ENCODE data around the gene NAE1.

NAE1 gene

DNA sequence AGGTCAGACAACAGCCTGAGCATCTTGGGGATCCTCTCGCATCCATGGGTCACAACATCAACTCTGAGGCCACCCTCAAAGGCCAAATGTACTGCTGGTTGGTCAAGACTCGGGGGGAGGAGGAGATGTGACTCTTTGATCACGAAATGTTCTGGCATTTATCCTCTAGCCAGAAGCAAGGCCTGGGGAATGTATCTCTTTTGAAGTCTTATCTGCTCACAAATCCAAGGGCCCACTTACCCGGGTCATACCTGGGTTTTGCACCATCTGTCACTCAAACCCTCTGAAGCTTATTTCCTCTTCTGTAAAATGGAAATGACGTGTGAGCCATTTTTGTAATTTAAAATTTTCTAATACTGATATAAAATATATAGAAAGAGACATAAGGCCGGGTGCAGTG lies 26.7 kb upstream of the NAE1 start:
- Histone ChIP-seq H3K4me3 (ENCODE audit: low read depth, low read length, poor library complexity, severe bottlenecking) (no peak overlapping the region), H2AFZ (ENCODE audit: low read length) (no peak overlapping the region), H3K27me3 (ENCODE audit: insufficient read depth, low read length) (no peaks in the 10 kb centered on the region), H3K4me1 (ENCODE audit: insufficient read depth, low read length, severe bottlenecking) (no peaks in the 10 kb centered on the region), H3K4me2 (ENCODE audit: low read length) (no peak overlapping the region), H3K9ac (ENCODE audit: low read length) (no peak overlapping the region), H3K79me2 (ENCODE audit: insufficient read depth, low read length) (no peaks in the 10 kb centered on the region), H4K20me1 (ENCODE audit: insufficient read depth, low read length) (no peaks in the 10 kb centered on the region), H3K9me3 (ENCODE audit: low read length) (no peaks in the 10 kb centered on the region), H3K9me2 (ENCODE audit: low read depth, low read length) (no peaks in the 10 kb centered on the region), H3F3A (ENCODE audit: insufficient read depth, low read length) (no peaks in the 10 kb centered on the region), H3K27ac (ENCODE audit: low read depth, low read length, poor library complexity, severe bottlenecking) (no peak overlapping the region), H3K36me3 (ENCODE audit: insufficient read depth, low read length) (no peaks in the 10 kb centered on the region)
- TF ChIP-seq EZH2 (IDR thresholded peaks at IDR 0.05; ENCODE audit: borderline replicate concordance, low read length): no peak
- TF ChIP-seq, protein P1, sequence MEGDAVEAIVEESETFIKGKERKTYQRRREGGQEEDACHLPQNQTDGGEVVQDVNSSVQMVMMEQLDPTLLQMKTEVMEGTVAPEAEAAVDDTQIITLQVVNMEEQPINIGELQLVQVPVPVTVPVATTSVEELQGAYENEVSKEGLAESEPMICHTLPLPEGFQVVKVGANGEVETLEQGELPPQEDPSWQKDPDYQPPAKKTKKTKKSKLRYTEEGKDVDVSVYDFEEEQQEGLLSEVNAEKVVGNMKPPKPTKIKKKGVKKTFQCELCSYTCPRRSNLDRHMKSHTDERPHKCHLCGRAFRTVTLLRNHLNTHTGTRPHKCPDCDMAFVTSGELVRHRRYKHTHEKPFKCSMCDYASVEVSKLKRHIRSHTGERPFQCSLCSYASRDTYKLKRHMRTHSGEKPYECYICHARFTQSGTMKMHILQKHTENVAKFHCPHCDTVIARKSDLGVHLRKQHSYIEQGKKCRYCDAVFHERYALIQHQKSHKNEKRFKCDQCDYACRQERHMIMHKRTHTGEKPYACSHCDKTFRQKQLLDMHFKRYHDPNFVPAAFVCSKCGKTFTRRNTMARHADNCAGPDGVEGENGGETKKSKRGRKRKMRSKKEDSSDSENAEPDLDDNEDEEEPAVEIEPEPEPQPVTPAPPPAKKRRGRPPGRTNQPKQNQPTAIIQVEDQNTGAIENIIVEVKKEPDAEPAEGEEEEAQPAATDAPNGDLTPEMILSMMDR (IDR thresholded peaks at IDR 0.05; ENCODE audit: low read length): no peak

- Histone ChIP-seq H3K4me1 (ENCODE audit: insufficient read depth, low read length, severe bottlenecking) (no peaks in the 10 kb centered on the region), H3K79me2 (ENCODE audit: insufficient read depth, low read length) (no peaks in the 10 kb centered on the region), H2AFZ (ENCODE audit: low read length) (no peak overlapping the region), H3K36me3 (ENCODE audit: insufficient read depth, low read length) (no peaks in the 10 kb centered on the region), H3K4me2 (ENCODE audit: low read length) (no peak overlapping the region), H3K4me3 (ENCODE audit: low read depth, low read length, poor library complexity, severe bottlenecking) (no peak overlapping the region), H4K20me1 (ENCODE audit: insufficient read depth, low read length) (no peaks in the 10 kb centered on the region), H3K9me2 (ENCODE audit: low read depth, low read length) (no peaks in the 10 kb centered on the region), H3K9me3 (ENCODE audit: low read length) (no peaks in the 10 kb centered on the region), H3K27ac (ENCODE audit: low read depth, low read length, poor library complexity, severe bottlenecking) (no peak overlapping the region), H3K9ac (ENCODE audit: low read length) (no peak overlapping the region), H3K27me3 (ENCODE audit: insufficient read depth, low read length) (no peaks in the 10 kb centered on the region), H3F3A (ENCODE audit: insufficient read depth, low read length) (no peaks in the 10 kb centered on the region)
- no peak for TF ChIP-seq EZH2 (IDR thresholded peaks at IDR 0.05; ENCODE audit: borderline replicate concordance, low read length)
- TF ChIP-seq, protein P1 (IDR thresholded peaks at IDR 0.05; ENCODE audit: low read length): no peak
These were observed 26.0 kb upstream of the NAE1 start for GRCh38 chr16:66856801-66857200.

GRCh38 chr16:66856184-66856730 lies 25.5 kb upstream of the NAE1 start:
- no peaks in the 10 kb centered on the region for H3K36me3 ChIP-seq (ENCODE audit: insufficient read depth, low read length)
- H3K4me2 ChIP-seq (ENCODE audit: low read length): no peak overlapping the region
- no peaks in the 10 kb centered on the region for H3K4me1 ChIP-seq (ENCODE audit: insufficient read depth, low read length, severe bottlenecking)
- H3K79me2 ChIP-seq (ENCODE audit: insufficient read depth, low read length): no peaks in the 10 kb centered on the region
- H4K20me1 ChIP-seq (ENCODE audit: insufficient read depth, low read length): no peaks in the 10 kb centered on the region
- H3K9ac ChIP-seq (ENCODE audit: low read length): no peak overlapping the region
- H3K27me3 ChIP-seq (ENCODE audit: insufficient read depth, low read length): no peaks in the 10 kb centered on the region
- no peak overlapping the region for H3K4me3 ChIP-seq (ENCODE audit: low read depth, low read length, poor library complexity, severe bottlenecking)
- H3K9me2 ChIP-seq (ENCODE audit: low read depth, low read length): no peaks in the 10 kb centered on the region
- no peaks in the 10 kb centered on the region for H3K9me3 ChIP-seq (ENCODE audit: low read length)
- H3F3A ChIP-seq (ENCODE audit: insufficient read depth, low read length): no peaks in the 10 kb centered on the region
- no peak overlapping the region for H3K27ac ChIP-seq (ENCODE audit: low read depth, low read length, poor library complexity, severe bottlenecking)
- TF ChIP-seq, protein P1 (IDR thresholded peaks at IDR 0.05; ENCODE audit: low read length): no peak
- TF ChIP-seq EZH2 (IDR thresholded peaks at IDR 0.05; ENCODE audit: borderline replicate concordance, low read length): no peak
- no peak overlapping the region for H2AFZ ChIP-seq (ENCODE audit: low read length)
